K562 (cell line): ENCODE results near the gene CLCN6. TPM values are rescaled to one million over a fixed set of nuclear protein-coding genes. Genes with fewer than 3 reads are reported as not detected.

Experiments used
- CEBPZ ChIP-seq: fragments of 150-350 bp; IDR thresholded peaks from 2 replicates; pipeline ENCODE4 v1.6.1; 2014; ENCODE audit warnings: low read depth, mild to moderate bottlenecking, low read length, borderline replicate concordance
- HDAC6 ChIP-seq: IDR thresholded peaks from 2 replicates; pipeline ENCODE4 v1.6.1; 2012; ENCODE audit warnings: low read depth, mild to moderate bottlenecking, control low read depth, inconsistent platforms, low read length, moderate library complexity
- KDM1A ChIP-seq, 2 experiments: fragments of 450-650 bp; IDR thresholded peaks; 2 replicates each; pipeline ENCODE4 v1.6.1; 2016; ENCODE audit warnings: mild to moderate bottlenecking in 2 of 2
- LEF1 ChIP-seq: fragments of 450-650 bp; IDR thresholded peaks from 2 replicates; pipeline ENCODE4 v1.6.1; 2016; ENCODE audit warnings: mild to moderate bottlenecking
- MCM2 ChIP-seq: fragments of 450-650 bp; IDR thresholded peaks from 2 replicates; pipeline ENCODE4 v1.6.1; 2017; ENCODE audit warnings: low read depth, mild to moderate bottlenecking
- MGA ChIP-seq: fragments of 450-650 bp; IDR thresholded peaks from 2 replicates; pipeline ENCODE4 v1.6.1; 2016; ENCODE audit warnings: mild to moderate bottlenecking, moderate library complexity
- MTA3 ChIP-seq: fragments of 450-650 bp; formaldehyde crosslinking; IDR thresholded peaks from 2 replicates; pipeline ENCODE4 v1.6.1; 2017; ENCODE audit warnings: mild to moderate bottlenecking, borderline replicate concordance
- NCOR1 ChIP-seq: fragments of 450-650 bp; IDR thresholded peaks from 2 replicates; pipeline ENCODE4 v1.6.1; 2016; ENCODE audit warnings: mild to moderate bottlenecking, moderate library complexity
- NUFIP1 ChIP-seq: fragments of 450-650 bp; IDR thresholded peaks from 2 replicates; pipeline ENCODE4 v1.6.1; 2018; ENCODE audit not compliant: partially characterized antibody
- RFX1 ChIP-seq: fragments of 450-650 bp; IDR thresholded peaks from 2 replicates; pipeline ENCODE4 v1.6.1; 2016; ENCODE audit warnings: mild to moderate bottlenecking, moderate library complexity
- RNF2 ChIP-seq: sonication (generic); IDR thresholded peaks from 2 replicates; pipeline ENCODE4 v1.6.1; 2016
- SMAD1 ChIP-seq: fragments of 150-350 bp; IDR thresholded peaks from 2 replicates; pipeline ENCODE4 v1.6.1; 2014; ENCODE audit warnings: low read length, low read depth; ENCODE audit not compliant: partially characterized antibody
- YBX1 ChIP-seq: fragments of 450-650 bp; IDR thresholded peaks from 2 replicates; pipeline ENCODE4 v1.7.1; 2016; ENCODE audit warnings: mild to moderate bottlenecking
- ZNF174 ChIP-seq: fragments of 250-450 bp; sonication (Bioruptor Pico); IDR thresholded peaks from 2 replicates; pipeline ENCODE4 v1.4.0; 2020; ENCODE audit warnings: mild to moderate bottlenecking
- ZNF175 ChIP-seq: fragments of 200-800 bp; sonication (Bioruptor generic); IDR thresholded peaks from 2 replicates; pipeline ENCODE4 v1.6.1; 2016; ENCODE audit warnings: low read depth, mild to moderate bottlenecking, missing genetic modification characterization, missing compliant biosample characterization
- ZNF436 ChIP-seq: fragments of 250-450, 450-650 bp; sonication (Bioruptor Pico); formaldehyde crosslinking; IDR thresholded peaks from 2 replicates; pipeline ENCODE4 v1.7.0; 2020; ENCODE audit warnings: mild to moderate bottlenecking
- polyA plus RNA-seq, 8 experiments: library from polyadenylated mRNA; depleted of rRNA in 4 of 8; stranded (reverse) in 5 of 8; unstranded in 3 of 8; fragments of >200 nt; fragmentation: Nextera tagmentation in 2 of 8; fragmentation: Illumina TruSeq in 1 of 8; extraction: Ambion mirVana in 2 of 8; extraction: Trizol in 1 of 8; gene quantifications; 2 replicates each; pipeline versions ENCODE4 v1.2.1 to v1.2.3, GENCODE V29; 2011 to 2014; ENCODE audit warnings: inconsistent platforms in 1 of 8, missing spikeins in 1 of 8
- total RNA-seq, 7 experiments: library from RNA; depleted of rRNA in 6 of 7; stranded (reverse); fragments of >200 nt in 6 of 7; fragmentation: Illumina TruSeq in 2 of 7; extraction: Trizol in 2 of 7; gene quantifications; 2 replicates each; pipeline versions ENCODE4 v1.2.1 to v1.2.3, GENCODE V29; 2011 to 2021; ENCODE audit warnings: low replicate concordance in 1 of 7

The CLCN6 gene
- total and polyA plus RNA-seq, 9 of the 15 experiments (the other 6 are each of a cell fraction or from before 2014, with no cell fraction given): 2.0 to 21.8 (median 13.6) TPM

DNA sequence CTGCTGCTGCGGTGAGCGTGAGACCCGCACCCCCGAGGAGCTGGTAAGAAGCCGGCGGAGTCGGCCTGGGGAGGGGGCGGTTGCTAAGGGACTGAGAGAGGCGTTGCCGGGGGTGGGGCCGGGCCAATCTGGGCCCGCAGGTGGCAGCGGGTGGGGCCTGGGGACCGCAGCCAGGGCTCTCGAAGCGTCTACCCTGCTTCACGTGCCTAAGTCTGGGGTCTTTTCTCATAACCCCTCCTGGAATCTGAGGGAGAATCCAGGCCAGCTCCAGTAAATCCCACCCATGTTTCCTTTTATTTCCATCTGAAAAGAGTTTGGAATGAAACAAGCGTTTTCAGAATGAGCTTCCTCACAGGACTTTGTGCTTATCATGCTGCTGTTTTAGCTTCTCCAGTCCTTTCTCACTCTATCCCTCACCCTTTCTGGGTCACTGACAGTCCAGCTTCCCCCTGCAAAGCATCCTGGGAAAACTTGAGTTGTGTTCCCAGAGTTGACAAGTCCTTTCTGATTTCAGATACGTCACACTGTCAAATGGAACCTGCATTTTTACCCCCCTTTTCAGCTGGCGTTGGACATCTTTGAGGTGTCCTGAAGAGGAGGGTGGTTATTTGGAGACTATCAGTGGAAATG, 431 bp downstream of the CLCN6 start (continued):
- TF ChIP-seq MGA (no peak), MCM2 (no peak), CEBPZ (no peak), ZNF175 (CRISPR knock-in tag) (no peak), SMAD1 (no peak), KDM1A (IDR thresholded peaks at IDR 0.05) (no peak), ZNF436 (no peak), ZNF174 (CRISPR knock-in tag) (no peak), NUFIP1 (no peak), NCOR1 (no peak), YBX1 (no peak), LEF1 (peak; percentile 5; the same call in 1 of the 2 replicates), RNF2 (no peak; the same call in 1 of the 2 replicates), MTA3 (no peak), RFX1 (no peak), HDAC6 (no peak)
